ENCODE results near the gene FOXJ1. TPM values are rescaled to one million over a fixed set of nuclear protein-coding genes. Genes with fewer than 3 reads are reported as not detected.

Gene FOXJ1
- total and polyA plus RNA-seq, 2 experiments from 2014 or later = 1.1 to 1.6 TPM

DNA sequence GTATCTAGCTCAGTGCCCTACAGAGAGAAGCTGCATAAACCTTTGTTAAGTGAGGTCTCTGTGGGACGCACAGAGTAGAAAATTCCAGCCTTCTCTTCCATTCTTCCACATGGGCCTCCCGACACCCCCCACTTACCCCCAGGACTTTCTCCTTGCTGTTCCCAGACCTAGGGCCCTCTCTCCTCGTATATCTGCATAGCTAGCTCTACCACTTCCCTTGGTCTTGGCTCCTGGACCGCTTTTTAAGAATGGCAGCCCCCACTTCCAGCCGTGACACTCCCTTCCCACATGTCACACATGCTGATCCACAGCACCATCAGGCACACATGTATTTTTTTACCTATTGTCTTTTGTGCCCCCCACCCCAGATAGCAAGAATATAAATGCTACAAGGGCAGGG, 16.7 kb upstream of the FOXJ1 start:
- H3K4me3 ChIP-seq = no peak overlapping the region
- no peaks in the 10 kb centered on the region for H3K79me2 ChIP-seq
- 87% methylated on average over 5 of the region's 5 CpGs for WGBS (ENCODE audit: low lambda C conversion rate, missing lambda C conversion rate)

DNA sequence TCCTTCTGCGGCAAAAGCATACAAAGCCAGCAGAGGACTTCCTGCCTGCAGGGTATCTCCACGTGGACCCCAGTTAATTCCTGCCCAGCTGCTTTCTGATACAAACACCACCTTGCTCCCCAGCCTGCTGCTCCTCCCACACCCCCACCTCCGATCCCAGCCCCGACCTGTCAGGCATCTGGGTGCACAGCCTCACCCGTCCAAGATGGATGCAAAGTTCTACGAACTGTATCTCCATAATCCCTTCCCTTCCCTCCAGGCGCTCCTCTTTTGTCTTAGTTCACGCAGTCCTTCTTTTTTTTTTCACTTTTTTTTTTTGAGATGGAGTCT, 15.6 kb upstream of the FOXJ1 start:
- Histone ChIP-seq H3K36me3 (replicated peaks; ENCODE audit: insufficient read depth, low read depth) (no peaks in the 10 kb centered on the region), H3K4me3 (no peak overlapping the region), H3K9me2 (replicated peaks; ENCODE audit: insufficient read depth) (no peaks in the 10 kb centered on the region), H3K4me1 (ENCODE audit: insufficient read depth) (peaks cover 8% of the 10 kb centered on the region), H3K27me3 (no peaks in the 10 kb centered on the region), H3K79me2 (no peaks in the 10 kb centered on the region), H3K27ac (no peak overlapping the region), H4K20me1 (ENCODE audit: insufficient read depth, poor library complexity, severe bottlenecking) (no peaks in the 10 kb centered on the region), H3K9me3 (ENCODE audit: low read depth) (no peaks in the 10 kb centered on the region), H2AFZ (no peak overlapping the region), H3K4me2 (no peak overlapping the region)
- WGBS (ENCODE audit: low lambda C conversion rate, missing lambda C conversion rate) = 89% methylated on average over 7 of the region's 8 CpGs
- TF ChIP-seq EZH2phosphoT487 (IDR thresholded peaks at IDR 0.05; ENCODE audit: low read depth, severe bottlenecking, unreplicated experiment) (no peak), CTCF (IDR thresholded peaks at IDR 0.05; ENCODE audit: poor library complexity) (no peak), EZH2 (IDR thresholded peaks at IDR 0.05; ENCODE audit: borderline replicate concordance) (no peak)
- no peak for DNase-seq (ENCODE audit: low spot score)

More for the DNA sequence above, 16.7 kb upstream of the FOXJ1 start:
- H3K36me3 ChIP-seq (replicated peaks; ENCODE audit: insufficient read depth, low read depth) = no peaks in the 10 kb centered on the region
- no peak for DNase-seq (ENCODE audit: low spot score)
- no peaks in the 10 kb centered on the region for H3K9me2 ChIP-seq (replicated peaks; ENCODE audit: insufficient read depth)
- H2AFZ ChIP-seq = no peak overlapping the region
- no peaks in the 10 kb centered on the region for H4K20me1 ChIP-seq (ENCODE audit: insufficient read depth, poor library complexity, severe bottlenecking)
- H3K27ac ChIP-seq = no peak overlapping the region
- H3K27me3 ChIP-seq = no peaks in the 10 kb centered on the region
- H3K9me3 ChIP-seq (ENCODE audit: low read depth) = no peaks in the 10 kb centered on the region
- no peak overlapping the region for H3K4me2 ChIP-seq
- peaks cover 17% of the 10 kb centered on the region for H3K4me1 ChIP-seq (ENCODE audit: insufficient read depth)
- no peak for TF ChIP-seq CTCF (IDR thresholded peaks at IDR 0.05; ENCODE audit: poor library complexity)
- TF ChIP-seq EZH2 (IDR thresholded peaks at IDR 0.05; ENCODE audit: borderline replicate concordance) = no peak
- TF ChIP-seq EZH2phosphoT487 (IDR thresholded peaks at IDR 0.05; ENCODE audit: low read depth, severe bottlenecking, unreplicated experiment) = no peak

GRCh38 chr17:76155988-76156661, 15.1 kb upstream of the FOXJ1 start:
- Histone ChIP-seq H4K20me1 (ENCODE audit: insufficient read depth, poor library complexity, severe bottlenecking) (no peaks in the 10 kb centered on the region), H2AFZ (no peak overlapping the region), H3K4me3 (no peak overlapping the region), H3K4me1 (ENCODE audit: insufficient read depth) (peaks cover 3% of the 10 kb centered on the region), H3K79me2 (no peaks in the 10 kb centered on the region), H3K27ac (no peak overlapping the region), H3K9me2 (replicated peaks; ENCODE audit: insufficient read depth) (no peaks in the 10 kb centered on the region), H3K36me3 (replicated peaks; ENCODE audit: insufficient read depth, low read depth) (no peaks in the 10 kb centered on the region), H3K9me3 (ENCODE audit: low read depth) (no peaks in the 10 kb centered on the region), H3K4me2 (no peak overlapping the region), H3K27me3 (no peaks in the 10 kb centered on the region)
- DNase-seq (ENCODE audit: low spot score) = no peak
- TF ChIP-seq EZH2phosphoT487 (IDR thresholded peaks at IDR 0.05; ENCODE audit: low read depth, severe bottlenecking, unreplicated experiment) = no peak
- no peak for TF ChIP-seq EZH2 (IDR thresholded peaks at IDR 0.05; ENCODE audit: borderline replicate concordance)
- no peak for TF ChIP-seq CTCF (IDR thresholded peaks at IDR 0.05; ENCODE audit: poor library complexity)
- WGBS (ENCODE audit: low lambda C conversion rate, missing lambda C conversion rate) = 78% methylated on average over 13 of the region's 13 CpGs
